Gastrocnemius medialis (tissue), 4 donors: Measurements from ENCODE around the gene KRTAP5-3. TPM values are rescaled to one million over a fixed set of nuclear protein-coding genes. Genes with fewer than 3 reads are reported as not detected.
"Not testable (repeated sequence)": the region's sequence is repeated elsewhere in the genome, so short reads cannot be mapped to it uniquely, and the experiment has no call there.

Source experiments
- ATAC-seq, 2 donors: fragments of 150-250 bp; one replicate each; pipeline ENCODE4 v1.9.1; 2016
- DNase-seq, 2 donors: peaks; one replicate each; pipeline ENCODE4 v3.0.0-alpha.2; 2019
- H3K27ac ChIP-seq, 4 donors: fragments of 200-600 bp; sonication (generic); 1 replicate in 1 of 4; 2 replicates in 3 of 4; pipeline ENCODE4 v1.5.1; 2016 to 2018; ENCODE audit warnings: mild to moderate bottlenecking in 2 of 4, moderate library complexity in 1 of 4
- H3K27me3 ChIP-seq, 3 donors: fragments of 200-600 bp; sonication (generic) in 2 of 3; 1 replicate in 1 of 3; 2 replicates in 2 of 3; pipeline versions ENCODE4 v1.5.1 to v1.6.0; 2016 to 2019; ENCODE audit warnings: mild to moderate bottlenecking in 1 of 3, moderate library complexity in 1 of 3
- H3K36me3 ChIP-seq, 2 donors: fragments of 200-600 bp; sonication (generic) in 1 of 2; one replicate each; pipeline ENCODE4 v1.5.1; 2017 to 2018
- H3K4me1 ChIP-seq, 2 donors: fragments of 200-600 bp; sonication (generic) in 1 of 2; one replicate each; pipeline ENCODE4 v1.5.1; 2016 to 2017; ENCODE audit warnings: mild to moderate bottlenecking in 2 of 2
- H3K4me3 ChIP-seq, 4 donors: fragments of 200-600 bp; sonication (generic) in 3 of 4; 1 replicate in 1 of 4; 2 replicates in 3 of 4; pipeline ENCODE4 v1.5.1; 2016 to 2019; ENCODE audit warnings: mild to moderate bottlenecking in 2 of 4
- H3K9me3 ChIP-seq, 3 donors: fragments of 200-600 bp; sonication (generic) in 2 of 3; 1 replicate in 1 of 3; 2 replicates in 2 of 3; pipeline ENCODE4 v1.5.1; 2016 to 2019
- CTCF ChIP-seq, 5 experiments: fragments of 450-650 bp in 3 of 5; fragments of 200-600 bp in 2 of 5; sonication (generic) in 2 of 5; IDR thresholded peaks in 4 of 5; conservative IDR thresholded peaks in 1 of 5; 1 replicate in 4 of 5; 2 replicates in 1 of 5; pipeline ENCODE4 v1.5.1; 2016 to 2019; ENCODE audit warnings: antibody characterized with exemption in 5 of 5, mild to moderate bottlenecking in 3 of 5, moderate library complexity in 3 of 5
- POLR2A ChIP-seq, 2 donors: fragments of 450-650 bp; IDR thresholded peaks; one replicate each; pipeline ENCODE4 v1.6.1; 2017; ENCODE audit warnings: antibody characterized with exemption in 2 of 2, mild to moderate bottlenecking in 2 of 2, moderate library complexity in 2 of 2
- in situ Hi-C, 4 donors: fragments of 200-750 bp; cut with MboI; loops; one replicate each; pipeline versions ENCODE4 v1.15.0 to v1.8.0; 2017; ENCODE audit warnings: low sequenced_read_pairs in 4 of 4
- intact Hi-C: fragments of 100-400 bp; cut with DNase I; formaldehyde crosslinking; loops from one replicate; pipeline ENCODE4 v1.15.1; 2023; ENCODE audit warnings: low total_unique reads
- total RNA-seq, 4 donors: library from RNA; depleted of rRNA; stranded (reverse); fragments of >200 nt; gene quantifications; one replicate each; pipeline versions ENCODE4 v1.1.0 to v1.2.3, GENCODE V29; 2016

Gene KRTAP5-3
- total RNA-seq, 4 donors from 2014 or later = not detected

DNA sequence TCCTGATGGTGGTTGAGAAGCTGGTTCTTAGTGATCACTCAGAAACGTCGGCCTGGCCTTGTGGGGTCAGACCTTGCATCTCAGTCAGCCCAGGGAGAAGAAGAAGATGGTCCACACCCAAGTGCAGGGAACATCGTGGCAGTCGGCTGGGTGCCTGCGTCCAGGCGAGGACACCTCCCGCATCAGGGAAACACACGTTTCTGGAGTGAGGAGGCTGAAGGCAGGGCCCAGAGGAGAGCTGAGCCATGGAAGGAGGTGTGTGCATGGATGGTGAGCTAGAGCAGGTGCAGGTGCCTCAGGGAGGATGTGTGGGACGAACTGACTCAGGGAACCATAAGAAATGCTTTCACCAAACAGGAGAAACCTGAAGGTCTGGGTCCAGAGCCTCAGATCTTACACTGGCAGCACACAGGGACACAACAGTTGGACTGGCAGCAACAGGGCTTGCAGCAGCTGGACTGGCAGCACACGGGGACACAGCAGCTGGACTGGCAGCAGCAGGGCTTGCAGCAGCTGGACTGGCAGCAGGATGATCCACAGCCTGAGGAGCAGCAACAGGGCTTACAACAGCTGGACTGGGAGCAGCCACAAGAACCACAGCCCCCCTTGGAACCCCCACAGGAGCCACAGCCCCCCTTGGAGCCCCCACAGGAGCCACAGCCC lies 10.8 kb downstream of the KRTAP5-3 start:
- no peak for ATAC-seq
- in situ Hi-C loops = no loop called here
- H3K4me1 ChIP-seq = no peaks in the 10 kb centered on the region
- TF ChIP-seq POLR2A (IDR thresholded peaks at IDR 0.05) = no peak
- no peak for TF ChIP-seq CTCF (IDR thresholded peaks at IDR 0.05 in 4 of 5, conservative IDR thresholded peaks at IDR 0.05 in 1 of 5)
- H3K36me3 ChIP-seq = no peaks in the 10 kb centered on the region
- no peaks in the 10 kb centered on the region for H3K9me3 ChIP-seq
- no peak for DNase-seq
- peaks cover 0 to 6% (median 0%) of the 10 kb centered on the region in 3 donors for H3K27me3 ChIP-seq
- no peak overlapping the region for H3K4me3 ChIP-seq
- H3K27ac ChIP-seq = no peak overlapping the region
- intact Hi-C loops = no loop called here

GRCh38 chr11:1596576-1597121 lies 11.6 kb downstream of the KRTAP5-3 start:
- DNase-seq, ATAC-seq, H3K9me3 ChIP-seq: not testable (repeated sequence)

GRCh38 chr11:1595994-1596575 lies 12.2 kb downstream of the KRTAP5-3 start:
- intact Hi-C loops, H3K4me3 ChIP-seq, ATAC-seq, H3K27ac ChIP-seq, H3K4me1 ChIP-seq, H3K36me3 ChIP-seq, in situ Hi-C loops, H3K9me3 ChIP-seq, DNase-seq, H3K27me3 ChIP-seq: not testable (repeated sequence)

More at GRCh38 chr11:1596576-1597121, 11.6 kb downstream of the KRTAP5-3 start:
- H3K36me3 ChIP-seq, H3K4me3 ChIP-seq, H3K27me3 ChIP-seq, H3K27ac ChIP-seq, in situ Hi-C loops, intact Hi-C loops, H3K4me1 ChIP-seq: not testable (repeated sequence)

DNA sequence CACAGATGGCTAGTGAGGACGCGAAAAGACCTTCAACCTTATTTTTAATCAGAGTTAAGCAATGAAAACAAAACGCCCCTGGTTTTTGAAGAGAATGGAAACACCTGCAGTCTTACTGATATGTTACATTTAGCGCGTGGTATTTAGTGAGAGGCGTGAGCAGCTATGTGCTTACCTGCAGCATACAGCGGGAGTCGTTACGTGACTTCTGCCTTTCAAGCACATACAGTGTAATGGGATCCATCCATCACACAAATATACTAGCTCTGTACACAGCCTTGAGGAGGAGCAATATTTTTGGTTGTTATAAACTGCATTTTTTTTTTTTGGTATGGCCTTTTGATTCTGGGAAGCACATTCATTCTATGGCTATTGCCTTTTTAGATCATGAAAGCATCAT lies 15.6 kb downstream of the KRTAP5-3 start:
- Histone ChIP-seq H3K4me3 (no peak overlapping the region), H3K4me1 (peaks cover 12 to 14% of the 10 kb centered on the region in 2 donors), H3K9me3 (no peaks in the 10 kb centered on the region), H3K27me3 (no peaks in the 10 kb centered on the region), H3K36me3 (no peaks in the 10 kb centered on the region), H3K27ac (no peak overlapping the region)
- in situ Hi-C loops = no loop called here
- ATAC-seq (no peak), DNase-seq (no peak)
- intact Hi-C loops = no loop called here
- TF ChIP-seq POLR2A (IDR thresholded peaks at IDR 0.05) (no peak), CTCF (IDR thresholded peaks at IDR 0.05 in 4 of 5, conservative IDR thresholded peaks at IDR 0.05 in 1 of 5) (no peak)

GRCh38 chr11:1589996-1590395 lies 18.3 kb downstream of the KRTAP5-3 start:
- Histone ChIP-seq H3K4me3 (no peak overlapping the region), H3K4me1 (peaks cover 14 to 16% of the 10 kb centered on the region in 2 donors), H3K27me3 (no peaks in the 10 kb centered on the region), H3K27ac (peak overlapping the region in 1 of 4 donors; percentile 14), H3K9me3 (no peaks in the 10 kb centered on the region), H3K36me3 (no peaks in the 10 kb centered on the region)
- in situ Hi-C loops = no loop called here
- TF ChIP-seq CTCF (IDR thresholded peaks at IDR 0.05 in 4 of 5, conservative IDR thresholded peaks at IDR 0.05 in 1 of 5) (no peak), POLR2A (IDR thresholded peaks at IDR 0.05) (no peak)
- no peak for DNase-seq
- intact Hi-C loops = loop anchor here (5.0 kb wide), 1 partner anchor 43 kb away; no protein-coding TSS in a partner anchor
- no peak for ATAC-seq

DNA sequence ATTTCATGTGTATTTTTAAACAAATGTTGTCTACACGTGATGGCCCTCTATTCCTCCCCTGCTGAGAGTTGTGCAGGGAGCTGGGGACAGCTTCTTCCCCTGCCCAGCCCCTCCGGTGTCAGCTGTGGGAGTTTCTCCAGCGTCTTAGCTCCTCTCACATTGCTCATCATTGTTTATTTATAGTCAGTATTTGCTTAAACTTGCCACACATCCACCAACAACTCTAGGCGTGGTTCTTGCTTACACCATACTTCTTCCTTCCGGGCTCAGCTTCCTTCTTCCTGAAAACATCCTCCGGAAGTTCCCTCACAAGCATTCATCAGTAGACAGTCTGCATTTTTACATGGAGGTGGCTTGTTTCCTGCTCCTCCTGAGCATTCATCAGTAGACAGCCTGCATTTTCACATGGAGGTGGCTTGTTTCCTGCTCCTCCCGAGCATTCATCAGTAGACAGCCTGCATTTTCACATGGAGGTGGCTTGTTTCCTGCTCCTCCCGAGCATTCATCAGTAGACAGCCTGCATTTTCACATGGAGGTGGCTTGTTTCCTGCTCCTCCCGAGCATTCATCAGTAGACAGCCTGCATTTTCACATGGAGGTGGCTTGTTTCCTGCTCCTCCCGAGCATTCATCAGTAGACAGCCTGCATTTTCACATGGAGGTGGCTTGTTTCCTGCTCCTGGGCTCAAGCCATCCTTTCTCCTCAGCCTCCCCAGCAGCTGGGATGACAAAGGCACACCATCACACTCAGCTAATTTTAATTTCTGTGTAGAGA lies 18.9 kb downstream of the KRTAP5-3 start:
- H3K27ac ChIP-seq = peak overlapping the region in 3 of 4 donors; percentile 27 to 63 (median 45)
- intact Hi-C loops = loop anchor here (5.0 kb wide), 1 partner anchor 42 kb away; no protein-coding TSS in a partner anchor

More for the DNA sequence above, 18.9 kb downstream of the KRTAP5-3 start:
- H3K36me3 ChIP-seq, H3K9me3 ChIP-seq, H3K4me3 ChIP-seq, in situ Hi-C loops, H3K27me3 ChIP-seq: not testable (repeated sequence)
- DNase-seq (peak in 1 of 2 donors; percentile 57), ATAC-seq (peak; percentile 91 to 95)
- H3K4me1 ChIP-seq = peaks cover 14 to 16% of the 10 kb centered on the region in 2 donors
